ENCODE data around the gene MRC1.

- TF ChIP-seq CTCF (IDR thresholded peaks at IDR 0.05) = no peak
- no peak for TF ChIP-seq POLR2A (IDR thresholded peaks at IDR 0.05)
- TF ChIP-seq POLR2AphosphoS5 (IDR thresholded peaks at IDR 0.05) = no peak
These were observed 98.5 kb downstream of the MRC1 start for GRCh38 chr10:17907641-17908040.
